ENCODE measurements around the gene PRELP. TPM values are rescaled to one million over a fixed set of nuclear protein-coding genes. Genes with fewer than 3 reads are reported as not detected.

The PRELP gene
- total and polyA plus RNA-seq, 2 of the 8 experiments (the other 6 are each of a cell fraction or from before 2014, with no cell fraction given), result 0.13 to 0.23 TPM

DNA sequence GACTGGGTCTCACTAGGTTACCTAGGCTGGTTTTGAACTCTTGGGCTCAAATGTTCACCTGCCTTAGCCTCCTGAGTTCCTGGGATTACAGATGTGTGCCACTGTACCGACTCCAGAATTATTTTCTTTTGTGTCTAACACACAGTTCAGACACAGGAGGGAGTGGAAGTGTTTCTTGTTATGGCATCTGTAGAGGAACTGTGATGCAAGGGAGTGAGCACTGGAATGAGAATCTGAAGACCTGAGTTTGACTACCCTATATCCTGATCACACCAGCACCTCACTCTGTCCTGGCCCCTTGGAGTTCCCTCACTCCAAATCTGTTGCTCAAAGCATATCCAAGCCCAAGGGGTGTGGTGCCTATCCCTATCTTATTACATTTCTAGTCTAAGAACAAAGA is 33.5 kb downstream of the PRELP start:
- H3K79me2 ChIP-seq (ENCODE audit: control insufficient read depth in 1 of 2, insufficient read depth in 2 of 2, low read length in 2 of 2), result no peaks in the 10 kb centered on the region
- POLR2A ChIA-PET (ENCODE audit: partially characterized antibody), result no interaction called here
- H3K18ac ChIP-seq (ENCODE audit: extremely low read depth, low read length), result peak overlapping the region; percentile 61; the same call in 1 of the 2 replicates
- no peaks in the 10 kb centered on the region for H3K23me2 ChIP-seq (ENCODE audit: low read depth, low read length)
- no peak overlapping the region for H4K8ac ChIP-seq (ENCODE audit: extremely low read depth, insufficient read depth, low read length)
- no peak overlapping the region for H3K23ac ChIP-seq (ENCODE audit: insufficient read length)
- 0 out of 2 replicates have a peak overlapping the region, but pooled peaks have one; percentile 97 for H2BK12ac ChIP-seq (ENCODE audit: low read depth, low read length)
- H3K56ac ChIP-seq (replicated peaks; ENCODE audit: insufficient read length, low read depth, low read length), result no peak overlapping the region
- no peak overlapping the region for H2BK5ac ChIP-seq (ENCODE audit: low read depth, low read length)
- H2BK15ac ChIP-seq (ENCODE audit: low read length), result peak overlapping the region; percentile 92; the same call in 1 of the 2 replicates
- no peaks in the 10 kb centered on the region for H3K36me3 ChIP-seq (ENCODE audit: control insufficient read depth in 2 of 4, insufficient read depth in 4 of 4, low read length in 3 of 4)
- H3K79me1 ChIP-seq (ENCODE audit: low read depth, low read length), result no peaks in the 10 kb centered on the region
- H3K27ac ChIP-seq (ENCODE audit: low read depth, low read length), result no peak overlapping the region
- peaks cover 0 to 15% (median 13%) of the 10 kb centered on the region in 4 experiments; a peak in 4 of 7 replicates for H3K27me3 ChIP-seq (replicated peaks in 1 of 4; ENCODE audit: control insufficient read depth in 3 of 4, extremely low read depth in 1 of 4, insufficient read depth in 3 of 4, low read length in 3 of 4)
- H3K9me3 ChIP-seq (ENCODE audit: insufficient read depth in 2 of 2, low read depth in 1 of 2, low read length in 1 of 2), result no peaks in the 10 kb centered on the region
- WGBS, 2 experiments (ENCODE audit: extremely low coverage in 1 of 2, insufficient coverage in 1 of 2, insufficient read length in 1 of 2, insufficient replicate concordance in 2 of 2, low coverage in 1 of 2, low lambda C conversion rate in 2 of 2, missing lambda C conversion rate in 1 of 2), result 50% methylated on average over 1 of the region's 1 CpG; no CpG with 5 or more reads in 1 of the 2 experiments
- H4K91ac ChIP-seq (replicated peaks; ENCODE audit: insufficient read length, low read length), result no peak overlapping the region
- H3K14ac ChIP-seq (ENCODE audit: insufficient read length), result no peak overlapping the region
- H2BK20ac ChIP-seq (ENCODE audit: low read length), result peak overlapping the region; percentile 80
- H4K20me1 ChIP-seq (replicated peaks in 1 of 2; ENCODE audit: control insufficient read depth in 1 of 2, insufficient read depth in 2 of 2, low read length in 2 of 2), result no peaks in the 10 kb centered on the region
- peaks cover 9 to 32% (median 25%) of the 10 kb centered on the region in 4 experiments for H3K4me1 ChIP-seq (replicated peaks in 1 of 4; ENCODE audit: control insufficient read depth in 3 of 4, insufficient read depth in 4 of 4, low read length in 3 of 4)
- H3K4ac ChIP-seq (replicated peaks; ENCODE audit: insufficient read length, low read depth, low read length), result no peak overlapping the region
- FAIRE-seq, result no peak
- H3K4me2 ChIP-seq (ENCODE audit: insufficient read depth in 1 of 2, low read depth in 2 of 2, low read length in 2 of 2), result 0 out of 4 replicates have a peak overlapping the region, but pooled peaks of 1 of the 2 experiments have one; percentile 21
- no peak overlapping the region for H2BK120ac ChIP-seq (replicated peaks; ENCODE audit: low read depth, low read length)
- no peak overlapping the region for H4K5ac ChIP-seq (ENCODE audit: insufficient read length, low read depth, low read length)
- H3K4me3 ChIP-seq (ENCODE audit: extremely low read depth in 1 of 4, insufficient read depth in 2 of 4, low read depth in 3 of 4, low read length in 4 of 4), result no peak overlapping the region
- no peak for DNase-seq (ENCODE audit: low read depth in 1 of 2, low spot score in 2 of 2)
- no peak overlapping the region for H2AFZ ChIP-seq (ENCODE audit: low read length)
- no peak overlapping the region for H2AK5ac ChIP-seq (ENCODE audit: low read depth, low read length)
- CTCF ChIA-PET (ENCODE audit: partially characterized antibody), result interaction anchor here (1.6 to 9.0 kb wide), 10 partner anchors 10 to 239 kb away, joined by 4 to 162 read pairs (median 16); partner anchors contain the start of gene OPTC
- H3K9ac ChIP-seq (replicated peaks in 1 of 4; ENCODE audit: extremely low read depth in 1 of 4, low read depth in 3 of 4, low read length in 3 of 4), result no peak overlapping the region
- TF ChIP-seq SP1 (IDR thresholded peaks at IDR 0.05; ENCODE audit: low read depth, low read length) (no peak), BCL11A (IDR thresholded peaks at IDR 0.05; ENCODE audit: low read depth in 2 of 2, low read length in 2 of 2) (no peak), KDM5A (IDR thresholded peaks at IDR 0.05; ENCODE audit: low read length) (no peak), NANOG (IDR thresholded peaks at IDR 0.05; ENCODE audit: insufficient read depth, low read depth, low read length, poor library complexity, severe bottlenecking) (no peak), RAD21 (IDR thresholded peaks at IDR 0.05 in 1 of 2, conservative IDR thresholded peaks at IDR 0.05 in 1 of 2; ENCODE audit: low read depth in 2 of 2, low read length in 2 of 2) (no peak), BACH1 (IDR thresholded peaks at IDR 0.05; ENCODE audit: low read length) (no peak), RNF2 (IDR thresholded peaks at IDR 0.05; ENCODE audit: borderline replicate concordance, low read depth, low read length, missing control alignments, poor library complexity, severe bottlenecking) (no peak), TAF1 (IDR thresholded peaks at IDR 0.05; ENCODE audit: low read depth, low read length) (no peak)
- TF ChIP-seq, protein P1, sequence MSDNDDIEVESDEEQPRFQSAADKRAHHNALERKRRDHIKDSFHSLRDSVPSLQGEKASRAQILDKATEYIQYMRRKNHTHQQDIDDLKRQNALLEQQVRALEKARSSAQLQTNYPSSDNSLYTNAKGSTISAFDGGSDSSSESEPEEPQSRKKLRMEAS (IDR thresholded peaks at IDR 0.05), result no peak
- TF ChIP-seq, protein P2, sequence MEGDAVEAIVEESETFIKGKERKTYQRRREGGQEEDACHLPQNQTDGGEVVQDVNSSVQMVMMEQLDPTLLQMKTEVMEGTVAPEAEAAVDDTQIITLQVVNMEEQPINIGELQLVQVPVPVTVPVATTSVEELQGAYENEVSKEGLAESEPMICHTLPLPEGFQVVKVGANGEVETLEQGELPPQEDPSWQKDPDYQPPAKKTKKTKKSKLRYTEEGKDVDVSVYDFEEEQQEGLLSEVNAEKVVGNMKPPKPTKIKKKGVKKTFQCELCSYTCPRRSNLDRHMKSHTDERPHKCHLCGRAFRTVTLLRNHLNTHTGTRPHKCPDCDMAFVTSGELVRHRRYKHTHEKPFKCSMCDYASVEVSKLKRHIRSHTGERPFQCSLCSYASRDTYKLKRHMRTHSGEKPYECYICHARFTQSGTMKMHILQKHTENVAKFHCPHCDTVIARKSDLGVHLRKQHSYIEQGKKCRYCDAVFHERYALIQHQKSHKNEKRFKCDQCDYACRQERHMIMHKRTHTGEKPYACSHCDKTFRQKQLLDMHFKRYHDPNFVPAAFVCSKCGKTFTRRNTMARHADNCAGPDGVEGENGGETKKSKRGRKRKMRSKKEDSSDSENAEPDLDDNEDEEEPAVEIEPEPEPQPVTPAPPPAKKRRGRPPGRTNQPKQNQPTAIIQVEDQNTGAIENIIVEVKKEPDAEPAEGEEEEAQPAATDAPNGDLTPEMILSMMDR (IDR thresholded peaks at IDR 0.05; ENCODE audit: control extremely low read depth in 1 of 3, insufficient read depth in 1 of 3, low read depth in 1 of 3, low read length in 3 of 3), result no peak
